GM12801 (cell line): ENCODE measurements around the gene CPNE7.

ENCODE experiments used
- TF ChIP-seq, protein P1 (sequence below): IDR thresholded peaks from one replicate; pipeline ENCODE4 v1.5.1; 2011; ENCODE audit warnings: control low read depth; ENCODE audit not compliant: insufficient read length; ENCODE audit errors: extremely low read depth

The CPNE7 gene

DNA sequence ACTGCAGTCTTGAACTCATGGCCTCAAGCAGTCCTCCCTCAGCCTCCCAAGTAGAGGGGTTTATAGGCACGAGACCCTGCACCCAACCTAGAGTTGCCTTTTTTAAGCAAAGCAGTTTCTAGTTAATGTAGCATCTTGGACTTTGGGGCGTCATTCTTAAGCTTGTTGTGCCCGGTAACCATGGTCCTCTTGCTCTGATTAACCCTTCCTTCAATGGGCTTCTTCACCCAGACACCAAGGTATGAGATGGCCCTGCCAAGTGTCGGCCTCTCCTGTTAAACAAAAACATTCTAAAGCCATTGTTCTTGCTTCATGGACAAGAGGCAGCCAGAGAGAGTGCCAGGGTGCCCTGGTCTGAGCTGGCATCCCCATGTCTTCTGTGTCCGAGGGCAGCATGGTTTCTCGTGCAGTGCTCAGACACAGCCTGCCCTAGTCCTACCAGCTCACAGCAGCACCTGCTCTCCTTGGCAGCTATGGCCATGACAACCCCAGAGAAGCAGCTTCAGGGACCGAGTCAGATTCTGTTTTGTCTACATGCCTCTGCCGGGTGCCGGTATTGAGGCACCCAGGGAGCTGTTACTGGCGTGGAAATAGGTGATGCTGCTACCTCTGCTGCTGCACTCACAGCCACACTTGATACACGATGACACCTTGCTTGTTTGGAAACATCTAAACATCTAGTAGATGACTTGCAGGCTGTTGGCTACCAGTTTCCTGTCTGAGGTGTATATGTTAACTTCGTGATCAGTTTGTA, 11.7 kb upstream of the CPNE7 start:
- TF ChIP-seq, protein P1, sequence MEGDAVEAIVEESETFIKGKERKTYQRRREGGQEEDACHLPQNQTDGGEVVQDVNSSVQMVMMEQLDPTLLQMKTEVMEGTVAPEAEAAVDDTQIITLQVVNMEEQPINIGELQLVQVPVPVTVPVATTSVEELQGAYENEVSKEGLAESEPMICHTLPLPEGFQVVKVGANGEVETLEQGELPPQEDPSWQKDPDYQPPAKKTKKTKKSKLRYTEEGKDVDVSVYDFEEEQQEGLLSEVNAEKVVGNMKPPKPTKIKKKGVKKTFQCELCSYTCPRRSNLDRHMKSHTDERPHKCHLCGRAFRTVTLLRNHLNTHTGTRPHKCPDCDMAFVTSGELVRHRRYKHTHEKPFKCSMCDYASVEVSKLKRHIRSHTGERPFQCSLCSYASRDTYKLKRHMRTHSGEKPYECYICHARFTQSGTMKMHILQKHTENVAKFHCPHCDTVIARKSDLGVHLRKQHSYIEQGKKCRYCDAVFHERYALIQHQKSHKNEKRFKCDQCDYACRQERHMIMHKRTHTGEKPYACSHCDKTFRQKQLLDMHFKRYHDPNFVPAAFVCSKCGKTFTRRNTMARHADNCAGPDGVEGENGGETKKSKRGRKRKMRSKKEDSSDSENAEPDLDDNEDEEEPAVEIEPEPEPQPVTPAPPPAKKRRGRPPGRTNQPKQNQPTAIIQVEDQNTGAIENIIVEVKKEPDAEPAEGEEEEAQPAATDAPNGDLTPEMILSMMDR: no peak

DNA sequence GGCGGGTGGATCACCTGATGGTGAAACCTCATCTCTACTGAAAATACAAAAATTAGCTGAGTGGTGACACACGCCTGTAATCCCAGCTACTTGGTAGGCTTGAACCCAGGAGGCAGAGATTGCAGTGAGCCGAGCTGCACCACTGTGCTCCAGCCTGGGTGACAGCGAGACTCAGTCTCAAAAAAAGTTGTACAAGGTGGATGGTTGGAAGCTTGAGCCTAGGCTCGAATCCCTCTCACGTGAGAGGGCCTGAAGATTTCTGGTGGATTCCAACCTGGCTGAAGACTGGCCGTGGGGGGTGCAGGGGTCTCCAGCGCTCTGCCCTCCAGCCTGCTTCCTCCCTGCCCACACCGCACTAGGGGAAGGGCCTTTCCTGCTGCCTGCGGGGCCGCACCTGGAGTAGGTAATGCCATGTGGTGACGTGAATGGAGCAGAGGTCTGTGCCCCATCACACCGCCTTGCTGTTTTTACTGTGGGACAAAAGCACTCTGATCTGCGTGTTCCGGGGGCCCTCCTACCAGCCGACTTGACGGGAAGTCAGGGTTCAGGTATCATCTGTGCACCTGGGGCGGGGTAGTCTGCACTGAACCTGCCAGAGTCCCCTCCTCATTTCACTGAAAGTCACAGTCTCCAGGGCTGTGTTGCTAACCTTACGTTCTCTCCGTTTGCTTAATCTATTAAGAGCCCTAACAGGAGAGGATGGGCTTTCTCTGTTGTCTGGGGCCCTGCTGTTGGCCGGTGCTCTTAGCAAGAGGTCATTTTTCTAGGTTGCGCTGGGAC, 10.9 kb upstream of the CPNE7 start:
- TF ChIP-seq, protein P1: no peak

DNA sequence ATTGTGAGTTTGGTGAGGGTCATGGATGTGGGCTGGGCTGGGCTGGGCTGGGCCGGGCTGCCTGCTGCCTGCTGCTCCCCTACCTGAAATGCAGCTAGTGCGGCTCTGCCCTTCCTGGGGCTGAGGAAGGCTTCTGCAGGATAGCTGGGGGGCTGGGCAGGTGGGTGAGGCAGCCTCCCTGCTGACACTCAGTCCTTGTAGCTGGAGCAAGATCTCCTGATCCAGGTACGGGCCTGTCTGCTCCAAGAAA, 10.4 kb upstream of the CPNE7 start:
- TF ChIP-seq, protein P1: no peak

- TF ChIP-seq, protein P1: no peak
These were observed 9.8 kb upstream of the CPNE7 start for GRCh38 chr16:89565506-89566372.

GRCh38 chr16:89567656-89568594, 7.6 kb upstream of the CPNE7 start:
- TF ChIP-seq, protein P1: no peak

DNA sequence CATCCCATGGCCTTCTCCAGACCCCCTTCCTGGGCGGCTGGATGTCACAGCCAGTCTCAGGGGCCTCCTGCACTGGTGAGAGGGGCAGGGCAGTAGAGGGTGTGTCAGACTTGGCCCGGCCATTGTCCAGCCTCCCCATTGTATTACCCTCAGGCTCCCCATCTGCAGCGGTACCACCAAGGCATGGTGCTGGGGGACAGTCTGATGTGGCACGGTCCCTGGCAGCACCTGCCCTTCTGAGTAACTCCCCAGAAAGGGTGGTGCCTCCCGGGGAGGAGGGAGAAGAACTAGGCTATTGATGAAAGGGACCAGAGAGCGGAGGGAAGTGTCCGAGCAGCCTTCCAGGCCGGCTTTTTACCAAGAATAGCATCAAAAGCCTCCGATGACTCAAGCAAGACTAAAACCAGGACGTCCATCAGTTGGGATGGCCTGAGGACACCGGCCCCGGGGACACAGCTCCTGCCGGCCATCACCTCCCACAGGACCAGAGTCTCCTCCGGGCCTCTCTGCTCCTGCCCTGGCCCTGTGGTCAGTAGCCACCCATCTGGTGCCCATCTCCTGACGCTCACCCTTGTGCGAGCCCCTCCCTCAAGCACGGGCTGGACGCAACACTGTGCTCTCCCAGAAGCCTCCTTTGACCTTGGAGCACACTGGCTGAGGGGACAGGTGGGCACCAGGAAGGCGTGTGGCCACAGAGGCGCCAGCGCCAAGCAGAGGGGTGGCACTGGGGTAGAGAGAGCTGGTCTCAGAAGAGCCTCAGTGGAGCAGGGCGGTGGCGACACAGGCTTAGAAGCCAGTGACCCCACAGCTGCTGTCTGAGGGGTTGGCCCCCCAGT, 5.8 kb upstream of the CPNE7 start:
- TF ChIP-seq, protein P1: no peak
